H1 (cell line): ENCODE data around the gene CREBZF. TPM values are rescaled to one million over a fixed set of nuclear protein-coding genes. Genes with fewer than 3 reads are reported as not detected.

ENCODE experiments used
- JUND ChIP-seq: IDR thresholded peaks from 2 replicates; pipeline ENCODE4 v1.6.1; 2011; ENCODE audit warnings: mild to moderate bottlenecking, improper control_type of control experiment, low read length
- KDM1A ChIP-seq: fragments of 200-600, 300-600 bp; sonication (generic); IDR thresholded peaks from 2 replicates; pipeline ENCODE4 v1.7.1; 2016; ENCODE audit warnings: mild to moderate bottlenecking, low read length, borderline replicate concordance
- SIRT6 ChIP-seq: IDR thresholded peaks from one replicate; pipeline ENCODE4 v1.7.1; 2012; ENCODE audit warnings: low read length, inconsistent platforms
- TAF1 ChIP-seq: IDR thresholded peaks from 2 replicates; pipeline ENCODE4 v1.6.1; 2011; ENCODE audit warnings: mild to moderate bottlenecking, low read depth, low read length
- polyA plus RNA-seq, 7 experiments: library from polyadenylated mRNA; depleted of rRNA in 3 of 7; stranded (reverse) in 5 of 7; unstranded in 2 of 7; fragments of >200 nt in 5 of 7; fragments of 200-250 nt in 2 of 7; gene quantifications; 1 replicate in 5 of 7; 2 replicates in 1 of 7; 4 replicates in 1 of 7; pipeline versions ENCODE4 v1.2.1 to v1.2.3, GENCODE V29; 2011 to 2013; ENCODE audit warnings: missing spikeins in 2 of 7, mixed read lengths in 2 of 7
- total RNA-seq: library from RNA; stranded (reverse); fragmentation: NEBNext Ultra II Directional; extraction: Animal tissue kit (Norgen Biotek cat#: 25700); gene quantifications from 2 replicates; pipeline ENCODE4 v1.2.1, GENCODE V29; 2021

CREBZF gene
- total and polyA plus RNA-seq, 2 of the 8 experiments (the other 6 are each of a cell fraction or from before 2014, with no cell fraction given): 15.4 to 44.9 TPM

DNA sequence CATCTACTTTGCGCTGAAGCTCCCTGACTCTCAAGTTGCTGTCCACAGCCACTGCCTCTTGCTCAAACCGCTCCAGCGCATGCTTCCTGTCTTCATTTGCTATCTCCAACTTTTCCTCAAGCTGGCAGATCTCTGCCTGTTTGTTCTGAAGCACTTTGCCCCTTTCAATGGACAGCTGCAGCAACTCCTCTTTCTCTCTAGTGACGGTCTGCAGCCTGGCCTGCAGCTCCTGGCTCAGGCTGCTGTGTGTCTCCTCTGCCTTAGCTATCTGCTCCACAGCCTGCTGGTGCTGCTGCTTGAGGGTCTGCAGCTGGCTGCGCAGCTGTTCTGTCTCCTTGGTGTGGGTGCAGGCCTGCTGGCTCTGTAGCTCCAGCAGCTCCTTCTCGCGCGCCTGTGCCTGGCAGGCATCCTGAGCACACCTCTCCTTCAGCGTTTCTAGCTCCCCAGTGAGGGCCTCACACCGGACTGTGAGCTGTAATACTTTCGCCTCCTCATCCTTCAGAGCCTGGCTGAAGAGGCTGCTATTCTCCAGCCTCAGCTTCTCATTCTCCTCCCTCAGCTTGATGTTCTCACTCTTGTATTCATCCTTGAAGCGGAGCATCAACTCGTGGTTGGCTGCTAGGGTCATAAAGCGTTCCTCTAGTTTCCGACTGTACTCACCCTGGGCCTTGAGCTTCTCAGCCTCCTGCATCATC is 20.3 kb upstream of the CREBZF start (continued):
- TF ChIP-seq JUND (no peak), TAF1 (no peak), SIRT6 (no peak), KDM1A (no peak)
